Ectodermal cell (in vitro differentiated cells): ENCODE results near the gene PDGFA.

ENCODE experiments used
- H3K27ac ChIP-seq: 2 replicates; pipeline ENCODE4 v1.7.0; 2013; ENCODE audit warnings: mild to moderate bottlenecking, low read depth, low read length; ENCODE audit not compliant: insufficient read depth, poor library complexity, severe bottlenecking
- H3K27me3 ChIP-seq: 2 replicates; pipeline ENCODE4 v1.7.0; 2013; ENCODE audit warnings: mild to moderate bottlenecking, low read length; ENCODE audit not compliant: insufficient read depth, control insufficient read depth, poor library complexity, severe bottlenecking
- H3K36me3 ChIP-seq: one replicate; pipeline ENCODE4 v1.7.0; 2013; ENCODE audit warnings: low read length; ENCODE audit not compliant: control insufficient read depth, insufficient read depth
- H3K4me1 ChIP-seq: one replicate; pipeline ENCODE4 v1.7.0; 2013; ENCODE audit warnings: low read length; ENCODE audit not compliant: control insufficient read depth, insufficient read depth
- H3K4me3 ChIP-seq: 2 replicates; pipeline ENCODE4 v1.7.0; 2013; ENCODE audit warnings: low read depth, low read length, control low read depth; ENCODE audit not compliant: insufficient read depth
- H3K9me3 ChIP-seq: 2 replicates; pipeline ENCODE4 v1.7.0; 2013; ENCODE audit warnings: mild to moderate bottlenecking, low read length, moderate library complexity; ENCODE audit not compliant: control insufficient read depth
- WGBS, 2 experiments: methylation state at CpG; one replicate each; pipeline ENCODE4 v1.1.7; 2013; ENCODE audit warnings: missing lambda C conversion rate in 2 of 2; 5-methylcytosine and 5-hydroxymethylcytosine counted together

Gene PDGFA

DNA sequence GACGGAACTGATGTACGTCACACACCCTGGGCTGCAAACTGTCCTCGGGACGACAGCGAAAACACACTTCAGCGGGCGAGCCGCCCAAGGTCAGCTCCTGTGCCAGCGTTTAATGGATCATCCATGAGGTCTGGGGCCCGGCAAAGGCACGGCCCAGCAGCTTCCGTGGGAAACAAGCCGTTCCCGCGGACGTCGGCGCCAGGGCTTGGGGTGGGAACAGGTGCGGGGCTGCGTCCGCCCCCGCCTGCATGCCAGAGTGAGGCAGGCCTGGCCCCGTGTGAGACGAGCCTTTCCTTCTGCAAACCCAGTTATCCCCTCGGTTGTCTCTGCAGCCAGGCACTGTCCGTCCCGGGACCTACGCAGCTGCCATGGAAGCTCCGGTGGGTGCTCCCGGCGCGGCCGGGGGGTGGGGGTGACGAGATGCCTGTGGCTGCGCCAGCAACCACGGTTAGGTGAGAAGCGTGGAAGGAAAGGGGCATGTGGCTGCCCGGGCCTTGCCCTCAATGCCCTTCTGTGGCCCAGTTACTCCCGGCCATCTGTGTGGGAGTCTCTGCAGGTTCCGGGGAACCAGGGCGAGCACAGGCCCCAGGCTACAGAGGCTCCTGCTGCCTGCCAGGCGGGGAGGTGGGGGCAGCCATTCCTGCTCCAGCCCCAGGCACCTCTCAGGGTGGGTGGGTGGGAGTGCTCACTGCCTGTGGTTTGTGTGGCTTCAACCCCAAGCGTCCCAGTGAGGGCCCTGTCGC lies 42.2 kb upstream of the PDGFA start:
- Histone ChIP-seq H3K4me1 (no peaks in the 10 kb centered on the region), H3K36me3 (no peaks in the 10 kb centered on the region), H3K27me3 (no peaks in the 10 kb centered on the region), H3K4me3 (no peak overlapping the region), H3K27ac (no peak overlapping the region), H3K9me3 (no peaks in the 10 kb centered on the region)
- WGBS, 2 experiments: 93 to 94% methylated on average over 44 of the region's 44 CpGs

DNA sequence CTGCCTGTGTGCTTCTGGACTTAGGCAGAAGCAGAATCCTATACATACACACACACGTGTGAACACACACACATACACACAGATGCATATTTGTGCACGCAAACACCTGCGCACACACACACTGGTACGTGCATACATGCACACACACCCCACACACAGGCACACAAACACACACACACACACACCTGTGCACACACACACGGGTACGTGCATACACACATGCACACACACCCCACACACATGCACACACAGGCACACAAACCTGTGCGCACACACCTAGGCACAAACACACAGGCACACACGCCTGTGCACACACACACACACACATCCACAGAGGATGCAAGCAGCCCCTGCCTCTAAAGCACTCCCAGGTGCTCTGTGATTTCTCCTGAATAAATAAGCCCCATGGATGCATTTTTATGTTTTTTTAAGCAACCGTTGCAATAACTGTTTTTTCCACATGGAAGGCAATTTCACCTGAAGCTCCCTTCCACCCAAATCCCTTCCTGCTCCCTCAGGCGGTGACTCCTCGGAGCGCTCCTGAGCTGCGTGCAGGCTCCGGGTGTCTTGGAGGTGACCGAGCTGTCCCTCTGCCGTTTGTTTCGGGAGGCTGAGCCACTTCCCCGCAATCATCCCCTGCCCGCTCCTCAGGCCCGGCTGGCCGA lies 41.5 kb upstream of the PDGFA start:
- WGBS, 2 experiments: 92 to 93% methylated on average over 21 of the region's 21 CpGs
- H3K4me3 ChIP-seq: no peak overlapping the region

DNA sequence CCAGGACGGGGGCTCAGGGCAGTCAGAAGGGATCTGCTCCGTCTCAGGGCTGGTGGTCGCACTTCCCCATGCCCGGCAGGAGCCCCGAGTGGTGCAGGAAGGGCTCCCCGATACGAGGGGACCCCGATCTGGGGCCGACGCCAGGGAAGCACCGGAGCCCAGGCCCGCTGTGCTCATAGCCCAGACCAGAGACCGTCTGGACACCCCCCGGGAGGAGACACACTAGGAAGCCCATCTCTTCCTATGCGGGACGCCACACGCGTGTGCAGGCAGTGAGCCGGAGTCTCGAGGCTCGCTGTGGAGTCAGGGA lies 39.7 kb upstream of the PDGFA start:
- H3K27me3 ChIP-seq: no peaks in the 10 kb centered on the region

More for the DNA sequence above, 41.5 kb upstream of the PDGFA start:
- H3K27me3 ChIP-seq: no peaks in the 10 kb centered on the region
- no peaks in the 10 kb centered on the region for H3K4me1 ChIP-seq
- no peak overlapping the region for H3K27ac ChIP-seq
- H3K9me3 ChIP-seq: no peaks in the 10 kb centered on the region
- no peaks in the 10 kb centered on the region for H3K36me3 ChIP-seq

DNA sequence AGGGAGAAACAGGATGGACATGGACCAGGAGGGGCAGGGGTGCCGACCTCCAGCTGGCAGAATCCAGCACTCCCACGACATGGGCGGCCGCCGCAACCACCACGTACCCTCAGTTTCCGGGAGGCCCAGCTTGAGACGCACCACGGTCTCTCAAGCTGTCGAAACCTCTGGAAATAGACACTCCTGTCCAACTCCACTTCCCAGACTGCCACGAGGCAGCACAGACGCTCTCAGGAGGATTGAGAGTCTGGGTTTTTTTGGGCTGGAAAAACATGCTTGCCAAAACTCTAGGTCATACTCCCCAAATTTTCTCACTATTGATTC lies 37.9 kb upstream of the PDGFA start:
- H3K27me3 ChIP-seq: no peaks in the 10 kb centered on the region
- no peaks in the 10 kb centered on the region for H3K36me3 ChIP-seq
- 96 to 98% methylated on average over 12 of the region's 12 CpGs for WGBS, 2 experiments
- H3K27ac ChIP-seq: no peak overlapping the region
- no peak overlapping the region for H3K4me3 ChIP-seq
- H3K4me1 ChIP-seq: no peaks in the 10 kb centered on the region
- no peaks in the 10 kb centered on the region for H3K9me3 ChIP-seq

More for the DNA sequence above, 39.7 kb upstream of the PDGFA start:
- Histone ChIP-seq H3K4me1 (no peaks in the 10 kb centered on the region), H3K9me3 (no peaks in the 10 kb centered on the region), H3K36me3 (no peaks in the 10 kb centered on the region), H3K4me3 (no peak overlapping the region), H3K27ac (no peak overlapping the region)
- 95 to 96% methylated on average over 21 of the region's 21 CpGs for WGBS, 2 experiments

DNA sequence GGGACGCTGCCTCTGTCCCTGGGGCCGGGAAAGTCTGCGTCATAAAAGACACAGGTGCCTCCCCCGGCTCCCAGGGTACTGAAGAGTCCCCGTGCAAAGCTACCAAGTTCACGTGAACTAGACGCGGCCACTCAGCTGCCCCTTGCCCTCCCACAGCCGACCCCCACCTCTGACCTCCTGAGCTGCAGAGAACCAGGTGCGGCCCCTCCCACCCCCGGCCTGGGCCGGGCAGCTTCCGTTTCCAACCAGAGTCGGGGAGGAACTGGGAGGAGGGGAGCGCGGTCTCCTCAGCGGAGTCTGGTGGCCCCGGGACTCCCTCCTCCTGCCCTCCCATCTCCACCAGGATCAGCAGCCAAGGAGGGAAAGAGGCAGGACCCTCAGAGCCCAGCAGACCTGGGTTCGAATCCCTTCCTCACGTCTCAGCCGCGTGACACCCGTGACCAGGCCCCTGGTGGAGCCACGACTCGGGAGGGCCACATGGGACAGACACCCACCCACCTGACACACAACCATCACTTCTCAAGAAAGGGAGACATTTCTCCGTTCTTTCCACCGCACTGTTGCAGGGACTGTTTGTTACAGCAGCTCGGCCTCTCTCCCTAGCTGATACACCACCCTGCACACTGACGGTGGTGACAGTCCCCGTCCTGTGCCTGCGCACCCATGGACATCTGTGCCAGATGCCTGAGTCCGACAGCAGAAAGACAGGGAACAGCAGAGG lies 37.4 kb upstream of the PDGFA start:
- Histone ChIP-seq H3K9me3 (no peaks in the 10 kb centered on the region), H3K36me3 (no peaks in the 10 kb centered on the region), H3K27me3 (no peaks in the 10 kb centered on the region), H3K4me1 (no peaks in the 10 kb centered on the region), H3K4me3 (no peak overlapping the region), H3K27ac (no peak overlapping the region)
- 94 to 95% methylated on average over 32 of the region's 32 CpGs for WGBS, 2 experiments

DNA sequence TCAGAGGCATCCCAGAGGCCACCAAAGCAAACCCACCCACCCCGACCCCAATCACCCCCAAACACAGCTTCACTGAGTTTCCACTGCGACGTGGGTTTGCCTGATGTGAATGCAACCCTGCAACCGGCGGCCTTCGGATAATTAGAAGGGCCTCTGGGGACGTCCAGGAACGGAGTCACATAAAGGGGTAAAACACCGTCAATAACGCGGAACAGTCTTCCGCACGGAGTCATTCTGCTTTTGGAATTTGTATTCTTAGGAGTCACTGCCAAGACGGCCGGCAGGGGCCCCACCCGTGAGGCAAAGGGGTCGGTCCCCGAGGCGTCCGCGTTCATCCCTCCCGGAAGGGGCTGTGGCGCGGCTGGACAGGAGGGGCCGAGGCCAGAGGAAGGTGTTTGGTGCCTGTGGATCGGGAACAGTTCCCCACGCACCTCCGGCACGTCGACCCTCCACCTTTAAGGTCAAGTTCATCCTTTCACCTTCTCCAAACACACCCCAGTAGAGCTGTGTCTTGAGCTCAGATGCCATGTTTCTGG lies 36.7 kb upstream of the PDGFA start:
- Histone ChIP-seq H3K27me3 (no peaks in the 10 kb centered on the region), H3K4me1 (no peaks in the 10 kb centered on the region), H3K9me3 (no peaks in the 10 kb centered on the region), H3K27ac (no peak overlapping the region), H3K4me3 (no peak overlapping the region), H3K36me3 (no peaks in the 10 kb centered on the region)
- 95% methylated on average over 30 of the region's 30 CpGs for WGBS, 2 experiments

DNA sequence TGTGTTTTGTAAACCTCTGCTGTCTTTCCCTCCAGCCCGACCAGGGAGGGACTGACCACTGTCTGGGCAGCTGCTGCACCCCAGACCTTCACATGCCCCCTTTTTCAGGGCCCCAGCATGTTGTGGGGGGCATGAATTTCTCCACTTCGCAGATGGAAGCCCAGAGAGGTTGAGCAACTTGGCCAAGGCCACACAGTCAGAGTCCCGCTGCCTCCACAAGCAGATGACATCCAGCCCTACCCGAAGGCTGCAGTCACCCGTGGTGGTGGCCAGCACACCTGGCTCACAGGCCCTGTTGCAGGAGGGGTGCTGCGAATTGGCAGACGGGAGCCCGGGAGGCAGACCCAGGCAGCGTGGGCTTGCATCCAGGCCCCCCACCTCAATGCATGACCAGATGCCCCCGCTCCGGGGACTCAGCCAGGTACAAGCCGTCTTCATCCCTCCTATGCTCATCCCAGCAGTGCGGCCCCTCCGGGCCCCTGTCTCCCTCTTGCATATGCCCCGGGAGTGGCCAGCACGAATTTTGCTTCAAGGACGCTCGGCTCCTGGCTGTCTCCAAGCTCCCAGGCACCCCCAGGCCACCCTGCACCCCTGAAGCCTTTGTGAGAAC lies 36.0 kb upstream of the PDGFA start:
- H3K4me3 ChIP-seq: no peak overlapping the region
- no peaks in the 10 kb centered on the region for H3K4me1 ChIP-seq
- WGBS, 2 experiments: 94 to 95% methylated on average over 18 of the region's 18 CpGs
- no peak overlapping the region for H3K27ac ChIP-seq
- no peaks in the 10 kb centered on the region for H3K9me3 ChIP-seq
- no peaks in the 10 kb centered on the region for H3K36me3 ChIP-seq
- no peaks in the 10 kb centered on the region for H3K27me3 ChIP-seq

DNA sequence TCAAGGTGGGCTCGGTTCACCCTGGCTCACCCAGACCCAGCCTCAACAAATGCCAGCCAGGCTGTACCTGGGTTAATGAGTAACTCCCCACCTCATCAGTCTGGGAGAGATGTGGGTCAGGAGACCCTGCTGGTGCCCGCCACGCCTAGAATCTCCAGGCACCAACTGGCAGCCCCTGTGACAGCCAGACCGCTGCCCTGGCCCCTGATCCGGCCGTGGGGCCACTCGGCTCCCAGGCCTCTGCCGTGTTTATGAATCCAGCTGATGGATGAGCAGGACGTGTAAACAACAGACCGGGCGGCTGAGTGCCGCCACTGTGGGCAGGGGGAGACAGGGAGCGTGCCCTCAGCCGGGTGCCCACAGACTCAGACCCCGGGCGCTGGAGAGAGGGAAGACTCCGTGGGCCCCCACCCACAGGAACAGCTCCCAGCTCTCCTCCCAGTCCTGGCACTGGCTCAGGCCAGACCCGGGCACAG lies 34.0 kb upstream of the PDGFA start:
- WGBS, 2 experiments: 94 to 96% methylated on average over 18 of the region's 18 CpGs
- Histone ChIP-seq H3K4me1 (no peaks in the 10 kb centered on the region), H3K9me3 (no peaks in the 10 kb centered on the region), H3K36me3 (no peaks in the 10 kb centered on the region), H3K4me3 (no peak overlapping the region), H3K27me3 (no peaks in the 10 kb centered on the region), H3K27ac (no peak overlapping the region)

DNA sequence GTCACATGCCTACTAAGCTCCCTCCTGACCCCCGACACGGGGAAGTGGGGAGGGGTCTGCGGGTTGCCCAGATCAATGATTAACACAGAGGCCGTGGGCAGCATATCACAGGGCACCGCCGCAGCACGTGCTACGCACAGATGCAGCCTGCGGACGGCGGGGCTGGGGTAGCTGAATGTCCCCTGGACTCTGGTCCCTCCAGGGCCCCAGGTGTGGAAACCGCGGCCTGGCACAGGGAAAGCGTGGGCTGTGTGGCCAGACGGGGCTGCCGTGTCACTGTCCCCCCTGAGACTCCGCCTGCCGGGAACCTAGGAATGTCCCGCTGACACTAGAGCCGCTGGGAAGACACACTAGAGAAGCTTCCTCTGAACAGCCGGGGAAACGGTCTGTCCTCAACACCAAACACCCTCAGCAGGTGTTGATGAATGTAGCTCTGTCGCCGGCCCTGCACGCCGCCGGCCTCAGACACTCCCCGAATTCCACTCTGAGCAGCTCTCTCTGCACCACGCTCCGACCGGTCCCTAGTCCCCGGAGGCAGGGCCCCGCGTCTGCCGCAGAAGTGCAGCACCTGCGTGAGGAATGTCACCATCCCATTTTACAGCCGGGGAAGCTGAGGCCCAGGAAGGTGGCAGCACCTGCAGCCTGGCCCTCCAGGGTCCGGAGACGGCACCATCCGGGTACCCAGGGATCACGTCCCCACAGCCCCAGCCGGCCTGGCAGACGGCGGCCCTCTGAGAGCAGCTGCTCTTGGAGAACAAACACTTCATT lies 33.4 kb upstream of the PDGFA start:
- no peaks in the 10 kb centered on the region for H3K9me3 ChIP-seq
- H3K27ac ChIP-seq: no peak overlapping the region
- no peaks in the 10 kb centered on the region for H3K27me3 ChIP-seq
- H3K36me3 ChIP-seq: no peaks in the 10 kb centered on the region
- no peaks in the 10 kb centered on the region for H3K4me1 ChIP-seq
- 88 to 90% methylated on average over 44 of the region's 44 CpGs for WGBS, 2 experiments
- no peak overlapping the region for H3K4me3 ChIP-seq
